WI38 (cell line): ENCODE data around the gene DOCK1.

Experiments
- H3K4me3 ChIP-seq: 2 replicates; pipeline ENCODE4 v1.5.1; 2011; ENCODE audit warnings: low read depth, mild to moderate bottlenecking, control low read depth, low read length
- TF ChIP-seq, protein P1 (sequence below): IDR thresholded peaks from 2 replicates; pipeline ENCODE4 v1.5.1; 2012; ENCODE audit warnings: low read depth, mild to moderate bottlenecking, control low read depth, low read length

The DOCK1 gene

DNA sequence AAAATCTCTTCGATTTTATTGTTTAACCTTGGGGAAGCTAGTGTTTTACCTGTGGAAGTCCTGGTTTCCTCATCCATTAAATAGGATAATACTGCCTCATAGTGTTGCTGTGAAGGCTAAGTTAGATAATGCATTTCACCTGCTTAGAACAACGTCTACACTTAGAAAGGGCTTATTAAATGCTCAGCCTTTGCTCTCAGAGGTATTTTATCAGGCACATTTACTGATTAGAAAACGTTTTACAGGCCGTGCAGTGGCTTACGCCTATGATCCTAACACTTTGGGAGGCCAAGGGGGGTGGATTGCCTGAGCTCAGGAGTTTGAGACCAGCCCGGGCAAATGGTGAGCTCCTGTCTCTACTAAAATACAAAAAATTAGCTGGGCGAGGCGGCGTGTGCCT lies 146.8 kb downstream of the DOCK1 start:
- H3K4me3 ChIP-seq: no peak overlapping the region
- TF ChIP-seq, protein P1, sequence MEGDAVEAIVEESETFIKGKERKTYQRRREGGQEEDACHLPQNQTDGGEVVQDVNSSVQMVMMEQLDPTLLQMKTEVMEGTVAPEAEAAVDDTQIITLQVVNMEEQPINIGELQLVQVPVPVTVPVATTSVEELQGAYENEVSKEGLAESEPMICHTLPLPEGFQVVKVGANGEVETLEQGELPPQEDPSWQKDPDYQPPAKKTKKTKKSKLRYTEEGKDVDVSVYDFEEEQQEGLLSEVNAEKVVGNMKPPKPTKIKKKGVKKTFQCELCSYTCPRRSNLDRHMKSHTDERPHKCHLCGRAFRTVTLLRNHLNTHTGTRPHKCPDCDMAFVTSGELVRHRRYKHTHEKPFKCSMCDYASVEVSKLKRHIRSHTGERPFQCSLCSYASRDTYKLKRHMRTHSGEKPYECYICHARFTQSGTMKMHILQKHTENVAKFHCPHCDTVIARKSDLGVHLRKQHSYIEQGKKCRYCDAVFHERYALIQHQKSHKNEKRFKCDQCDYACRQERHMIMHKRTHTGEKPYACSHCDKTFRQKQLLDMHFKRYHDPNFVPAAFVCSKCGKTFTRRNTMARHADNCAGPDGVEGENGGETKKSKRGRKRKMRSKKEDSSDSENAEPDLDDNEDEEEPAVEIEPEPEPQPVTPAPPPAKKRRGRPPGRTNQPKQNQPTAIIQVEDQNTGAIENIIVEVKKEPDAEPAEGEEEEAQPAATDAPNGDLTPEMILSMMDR: no peak

DNA sequence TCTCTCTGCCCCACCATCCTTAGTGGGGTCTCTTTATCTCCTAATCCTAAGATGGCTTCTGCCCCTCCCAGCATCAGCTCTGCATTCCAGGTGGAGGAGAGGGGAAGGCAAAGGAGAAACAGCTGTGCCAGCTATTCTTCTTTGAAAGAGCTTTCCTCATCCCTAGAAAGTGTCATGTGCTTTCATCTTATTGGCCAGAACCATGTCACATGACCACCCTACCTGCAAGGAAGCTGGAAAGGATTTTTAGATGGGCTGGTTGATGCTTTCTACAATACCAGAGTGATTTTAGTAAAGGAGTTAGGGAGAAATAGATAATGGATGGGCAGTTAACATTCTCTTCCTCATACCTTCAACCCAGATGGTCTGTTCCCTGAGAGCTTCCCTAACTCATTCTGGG lies 150.0 kb downstream of the DOCK1 start:
- TF ChIP-seq, protein P1: no peak
- H3K4me3 ChIP-seq: no peak overlapping the region

DNA sequence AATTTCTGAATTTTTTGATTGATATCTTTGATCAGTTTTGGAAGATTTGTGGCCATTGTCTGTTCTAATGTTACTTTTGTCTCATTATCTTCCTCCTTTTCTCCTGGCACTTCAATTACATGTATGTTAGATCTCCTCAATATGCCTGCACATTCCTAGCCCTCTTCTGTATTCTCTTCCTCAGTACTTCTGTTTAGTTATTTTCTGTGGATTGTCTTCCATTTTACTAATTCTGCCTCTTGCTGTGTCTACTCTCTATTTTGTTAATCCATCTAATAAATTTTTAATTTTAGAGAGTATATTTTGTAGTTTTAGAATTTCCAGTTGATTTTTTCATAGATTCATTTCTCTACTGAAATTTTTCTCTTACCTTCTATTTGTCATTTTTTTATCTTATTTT lies 154.1 kb downstream of the DOCK1 start:
- H3K4me3 ChIP-seq: no peak overlapping the region
- TF ChIP-seq, protein P1: no peak

DNA sequence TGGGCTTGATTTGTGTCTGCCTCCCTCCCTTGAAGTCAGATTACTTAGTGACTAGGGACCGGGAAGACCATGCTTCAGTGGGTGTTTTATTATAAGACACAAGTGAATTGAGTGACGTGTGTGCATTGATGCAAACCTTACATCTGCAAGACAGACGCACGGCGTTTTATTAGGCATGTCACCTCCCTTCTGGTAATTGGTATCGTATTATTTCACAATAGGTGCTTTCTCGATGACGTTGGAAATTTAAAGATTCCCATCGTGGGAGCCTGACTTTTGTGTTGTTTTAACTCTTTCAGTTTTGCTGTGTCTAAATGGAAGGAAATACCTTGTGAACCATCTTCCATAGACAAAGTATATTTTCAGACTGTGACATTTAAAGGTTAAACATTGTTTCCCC lies 158.5 kb downstream of the DOCK1 start:
- TF ChIP-seq, protein P1: no peak
- H3K4me3 ChIP-seq: no peak overlapping the region

DNA sequence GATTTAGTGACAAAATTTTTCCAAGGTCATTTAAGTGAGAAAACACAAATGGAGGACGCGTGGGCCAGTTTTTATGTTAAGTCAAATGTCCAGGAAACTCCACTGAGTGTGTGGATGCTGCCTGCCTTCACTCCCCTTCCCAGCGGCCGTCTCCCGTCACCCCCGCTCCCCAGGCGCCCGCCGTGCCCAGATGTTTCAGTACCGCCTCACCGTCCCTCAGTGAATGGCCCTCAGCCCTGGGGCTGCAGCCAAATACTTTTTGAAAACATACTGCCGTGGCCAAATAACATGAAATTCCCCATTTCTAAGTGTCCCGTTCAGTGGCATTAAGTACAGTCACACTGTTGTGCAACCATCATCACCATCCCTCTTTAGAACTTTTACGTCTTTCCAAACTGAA lies 159.2 kb downstream of the DOCK1 start:
- no peak overlapping the region for H3K4me3 ChIP-seq
- TF ChIP-seq, protein P1: no peak

DNA sequence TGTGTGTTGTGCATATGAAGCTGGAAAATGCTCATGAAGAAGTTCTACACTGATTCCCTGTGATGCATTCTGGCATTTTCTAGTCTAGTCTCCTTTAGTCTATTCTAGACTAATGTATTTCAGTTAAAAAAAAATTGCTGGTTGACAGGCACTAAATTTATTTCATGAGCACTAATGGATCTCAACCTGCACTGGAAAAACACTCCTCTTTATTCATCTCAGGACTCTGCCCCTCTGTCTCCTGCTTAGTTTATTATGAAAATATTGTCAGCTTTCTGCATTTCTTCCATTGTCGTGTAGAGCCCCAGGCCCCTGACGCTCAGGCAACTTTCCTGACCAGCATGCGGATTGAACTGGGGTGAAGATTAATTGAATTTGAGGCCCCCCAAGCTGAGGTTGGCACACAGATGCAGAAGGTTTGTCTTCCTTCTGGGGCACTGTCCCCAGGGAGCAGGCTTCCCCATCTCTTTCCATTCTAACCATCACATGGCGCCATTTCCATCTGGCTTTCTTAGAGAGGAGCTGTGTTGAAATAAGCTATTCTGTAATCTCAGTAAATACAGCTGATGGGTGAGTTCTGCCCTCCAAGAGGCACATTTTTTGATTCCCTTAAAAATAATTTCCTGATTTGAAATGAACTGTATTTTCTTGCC lies 162.4 kb downstream of the DOCK1 start:
- TF ChIP-seq, protein P1: no peak
- no peak overlapping the region for H3K4me3 ChIP-seq

DNA sequence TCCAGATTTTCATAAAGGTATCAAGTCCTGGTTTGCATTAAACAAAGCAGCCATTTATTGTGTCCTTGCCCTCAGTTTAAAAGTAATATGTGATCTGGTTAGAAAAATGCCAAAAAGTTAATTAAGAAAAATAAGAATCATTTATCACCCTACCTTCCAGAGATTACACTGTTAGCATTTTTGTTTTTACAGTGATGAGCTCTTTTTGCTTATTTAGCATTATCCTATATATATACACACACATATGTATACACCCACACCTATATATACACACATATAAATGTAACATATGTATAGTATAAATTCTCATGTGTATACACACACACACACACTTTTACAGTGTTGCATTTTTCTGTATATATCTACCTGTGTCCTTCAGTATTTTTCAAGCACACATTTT lies 163.3 kb downstream of the DOCK1 start:
- no peak overlapping the region for H3K4me3 ChIP-seq
- TF ChIP-seq, protein P1: no peak
